HG03575 (cell line): ENCODE results near the gene PDIK1L.

Experiments used
- ATAC-seq: cut with Tn5 transposase; IDR thresholded peaks from one replicate; pipeline ENCODE4 v1.9.1; 2021; ENCODE audit not compliant: unreplicated experiment, insufficient number of reproducible peaks, low FRiP score; ENCODE audit errors: extremely low read depth

PDIK1L gene

DNA sequence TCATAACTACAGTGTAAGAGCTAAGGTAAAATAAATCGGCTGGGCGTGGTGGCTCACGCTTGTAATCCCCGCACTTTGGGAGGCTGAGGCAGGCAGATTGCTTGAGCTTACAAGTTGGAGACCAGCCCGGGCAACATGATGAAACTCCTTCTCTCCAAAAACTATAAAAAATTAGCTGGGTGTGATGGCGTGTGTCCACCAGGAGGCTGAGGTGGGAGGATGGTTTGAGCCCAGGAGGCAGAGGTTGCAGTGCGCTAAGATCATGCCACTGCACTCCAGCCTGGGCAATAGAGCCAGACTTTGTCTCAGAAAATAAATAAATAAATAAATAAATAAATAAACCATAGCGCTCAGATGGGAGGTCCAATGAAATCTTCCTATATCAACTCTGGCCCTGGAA is 30.5 kb downstream of the PDIK1L start:
- no peak for ATAC-seq

- ATAC-seq: no peak
These were observed 33.7 kb downstream of the PDIK1L start for GRCh38 chr1:26145041-26145959.

DNA sequence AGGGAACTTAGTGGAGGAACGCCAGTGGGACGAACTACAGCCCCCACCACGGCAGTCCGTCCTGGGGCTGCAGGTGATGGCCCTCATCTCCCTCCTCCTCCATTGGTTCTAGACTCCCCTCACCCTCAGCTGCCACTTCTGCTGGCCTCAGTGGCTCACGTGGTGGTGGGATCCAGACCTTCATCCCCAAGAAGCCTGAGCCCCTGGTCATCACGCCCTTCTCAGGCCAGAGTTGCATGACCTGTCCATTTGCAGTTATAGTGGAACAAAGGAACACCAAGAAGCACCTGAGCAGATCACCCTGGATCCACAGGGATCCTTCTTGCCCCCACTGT is 34.3 kb downstream of the PDIK1L start:
- no peak for ATAC-seq

GRCh38 chr1:26148887-26149286 is 37.3 kb downstream of the PDIK1L start:
- no peak for ATAC-seq

DNA sequence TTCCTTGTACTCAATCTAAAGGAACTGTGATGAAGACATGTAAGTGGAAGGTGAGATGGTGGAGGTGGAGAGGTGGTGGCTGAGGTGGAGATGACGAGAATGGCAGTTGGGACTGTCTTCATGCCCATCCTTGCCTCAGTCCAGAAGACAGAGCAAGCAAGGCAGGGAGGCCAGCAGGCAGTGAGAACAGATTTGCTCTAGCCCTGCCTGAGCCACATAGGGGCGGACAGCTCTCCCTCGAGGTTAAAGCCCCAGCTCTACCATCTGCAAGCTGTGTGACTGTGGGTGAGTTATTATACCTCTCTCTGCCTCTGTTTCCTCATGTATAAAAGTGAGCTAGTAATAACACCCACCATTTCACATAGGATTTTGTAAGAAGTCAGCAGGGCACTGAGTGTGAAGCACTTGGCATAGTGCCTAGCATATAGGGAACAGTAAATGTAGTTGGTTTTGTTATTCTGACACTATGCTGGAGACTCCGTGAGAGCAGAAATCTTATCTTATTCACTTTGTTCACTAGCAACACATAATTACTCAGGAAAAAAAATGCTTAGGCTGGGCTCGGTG is 42.4 kb downstream of the PDIK1L start:
- ATAC-seq: no peak

- no peak for ATAC-seq
These were observed 43.1 kb downstream of the PDIK1L start for GRCh38 chr1:26154750-26155149.

DNA sequence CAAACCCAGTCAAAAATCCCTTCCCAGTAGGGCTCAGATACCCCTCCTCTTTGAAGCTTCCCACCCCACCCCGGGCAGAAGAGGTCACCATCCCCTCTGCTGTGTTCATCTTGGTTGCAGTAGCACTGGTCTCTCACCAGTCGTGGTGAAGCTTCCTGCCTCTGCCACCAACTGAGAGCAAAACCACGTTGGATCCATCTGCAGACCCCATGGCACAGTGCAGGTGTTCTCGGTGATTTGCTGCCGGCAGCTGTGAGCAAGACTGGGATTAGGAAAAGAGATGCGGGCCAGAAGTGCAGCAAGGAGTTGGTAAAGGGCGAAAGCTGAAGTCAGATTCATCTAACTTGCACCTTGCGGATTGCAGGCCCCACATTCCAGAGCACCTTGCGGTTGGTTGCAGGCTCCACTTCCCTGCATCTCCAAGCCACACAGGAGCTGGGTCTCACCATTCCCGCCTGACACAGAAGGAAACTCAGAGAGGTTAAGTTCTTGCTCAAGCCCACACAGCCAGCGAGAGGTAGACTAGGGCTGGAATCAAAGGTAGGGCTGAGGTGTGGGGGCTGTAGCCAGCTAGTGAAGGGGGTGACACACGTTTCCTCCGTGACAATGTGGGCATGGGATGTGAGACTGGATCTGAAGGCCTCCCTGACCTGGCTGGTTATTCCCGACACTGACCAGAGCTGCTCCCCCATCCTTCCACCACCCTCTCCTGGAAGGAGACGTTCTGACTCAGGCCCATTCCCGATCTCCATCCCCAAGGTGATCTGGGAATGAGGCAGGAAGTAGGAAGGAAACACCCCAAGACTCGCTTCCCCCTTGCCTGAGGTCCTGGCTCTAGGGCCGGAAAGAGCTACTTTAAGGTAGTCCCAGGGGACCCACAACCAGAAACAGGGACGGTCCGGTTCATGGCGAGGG is 44.0 kb downstream of the PDIK1L start:
- no peak for ATAC-seq

DNA sequence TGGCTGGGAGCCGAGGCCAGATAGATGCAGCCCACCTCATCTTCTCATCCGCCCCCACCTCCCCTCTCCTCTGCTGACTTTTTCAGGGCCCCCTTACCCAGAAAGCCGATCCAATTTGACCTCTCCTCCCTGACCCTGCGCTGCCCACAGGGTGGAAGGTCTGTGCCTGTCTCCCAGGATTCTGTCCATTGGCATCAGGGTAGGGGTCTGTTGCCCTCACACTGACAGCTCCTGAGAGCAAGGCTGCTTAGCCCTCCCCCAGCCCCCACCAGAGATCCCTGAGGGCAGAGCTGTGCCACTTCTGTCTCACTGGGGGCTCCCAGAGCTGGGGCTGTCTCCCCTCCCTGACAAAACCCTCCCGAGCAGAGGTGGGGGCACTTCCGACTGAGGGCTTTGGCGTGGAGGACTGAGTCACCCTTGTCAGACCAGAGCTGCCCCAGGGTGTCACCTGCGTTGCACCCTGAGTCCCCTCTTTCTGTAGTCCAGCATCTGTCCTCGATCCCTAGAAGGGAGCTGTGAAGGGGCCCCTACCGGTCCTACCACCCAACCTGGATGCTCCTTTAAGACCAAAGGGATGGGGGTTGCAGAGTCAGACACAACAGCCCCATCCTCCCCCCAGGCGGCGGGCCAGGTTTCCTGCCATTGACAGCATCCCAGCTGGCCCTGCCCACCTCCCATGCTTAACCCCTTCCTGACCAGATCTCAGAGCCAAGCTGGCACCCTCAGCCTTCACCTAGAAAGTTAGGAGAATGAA is 44.8 kb downstream of the PDIK1L start:
- no peak for ATAC-seq

DNA sequence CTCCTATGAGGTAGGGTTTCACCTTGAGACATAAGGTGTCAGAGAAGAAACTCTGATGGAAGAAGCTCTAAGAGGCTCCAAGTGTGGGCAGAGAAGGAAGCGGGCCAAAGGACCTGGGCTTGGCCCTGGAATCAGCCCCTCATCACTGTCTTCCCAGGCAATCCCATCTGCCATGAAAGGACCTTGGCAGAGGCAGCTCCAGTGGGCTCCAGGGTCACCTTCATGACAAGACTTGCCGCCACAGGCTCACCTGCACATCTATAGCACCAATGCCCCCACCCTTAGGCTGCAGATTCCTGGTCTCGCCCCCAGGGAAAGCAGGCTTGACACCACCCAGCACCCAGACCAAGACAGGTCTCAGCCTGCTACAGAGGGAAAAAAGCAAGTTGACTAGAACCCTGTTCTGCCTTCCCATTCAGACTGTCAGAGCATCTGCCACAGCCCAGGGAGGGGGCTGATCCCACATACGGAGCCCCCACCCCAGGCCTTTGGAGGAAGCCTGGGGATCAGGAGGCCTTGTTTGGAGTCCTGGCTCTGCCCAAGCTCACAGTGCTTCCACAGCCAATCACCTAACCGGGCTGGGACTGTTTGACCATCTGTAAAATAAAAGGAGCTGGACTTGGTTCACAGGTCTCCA is 46.8 kb downstream of the PDIK1L start:
- no peak for ATAC-seq

DNA sequence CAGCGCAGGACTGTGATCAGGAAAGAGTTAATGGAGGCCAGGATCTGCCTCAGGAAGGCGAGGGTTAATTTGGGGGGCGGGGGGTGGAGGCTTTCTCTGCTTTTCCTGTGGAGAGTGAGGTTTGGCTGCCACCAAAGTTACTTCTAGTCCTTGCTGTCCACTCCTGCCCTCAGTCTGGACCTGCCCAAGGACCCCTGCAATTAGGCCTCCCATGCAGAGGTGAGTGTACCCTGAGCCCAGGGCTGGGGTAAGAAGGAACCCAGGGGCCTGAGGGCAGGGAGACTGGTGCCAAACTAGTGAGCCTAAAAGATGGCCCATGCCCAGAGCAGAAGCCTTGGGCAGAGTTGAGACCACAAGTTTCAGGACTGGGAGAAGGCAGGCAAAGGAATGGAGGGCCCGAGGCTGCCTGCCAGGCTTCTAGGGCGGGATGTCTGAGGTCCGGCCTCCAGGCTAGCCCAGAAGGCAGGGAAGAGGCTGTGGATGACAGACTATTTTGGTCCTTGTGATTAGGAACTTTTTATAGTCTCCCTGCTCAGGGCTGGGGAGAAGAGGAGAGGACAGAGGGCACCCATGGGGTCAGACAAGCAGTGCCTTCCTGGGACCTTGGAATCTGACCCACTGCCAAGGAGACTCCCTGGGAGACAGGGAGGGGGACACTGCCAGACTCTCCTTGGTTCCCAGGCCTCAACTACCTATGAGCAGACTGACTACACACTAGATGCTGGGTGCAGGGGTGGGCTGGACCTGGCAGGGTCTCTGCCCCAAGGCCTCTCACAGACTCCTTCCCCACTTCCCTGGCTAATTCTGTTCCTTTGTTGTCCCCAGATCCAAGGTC is 47.5 kb downstream of the PDIK1L start, which contains the start of gene FAM110D:
Gene FAM110D (plus strand): TSS at position 172 of the 835 bp plus-strand sequence. CDS start 2,213 bp downstream, outside the sequence.
- ATAC-seq: no peak

GRCh38 chr1:26159743-26160039 is 48.1 kb downstream of the PDIK1L start:
- no peak for ATAC-seq

- ATAC-seq: no peak
These were observed 49.1 kb downstream of the PDIK1L start for GRCh38 chr1:26160527-26161414.

DNA sequence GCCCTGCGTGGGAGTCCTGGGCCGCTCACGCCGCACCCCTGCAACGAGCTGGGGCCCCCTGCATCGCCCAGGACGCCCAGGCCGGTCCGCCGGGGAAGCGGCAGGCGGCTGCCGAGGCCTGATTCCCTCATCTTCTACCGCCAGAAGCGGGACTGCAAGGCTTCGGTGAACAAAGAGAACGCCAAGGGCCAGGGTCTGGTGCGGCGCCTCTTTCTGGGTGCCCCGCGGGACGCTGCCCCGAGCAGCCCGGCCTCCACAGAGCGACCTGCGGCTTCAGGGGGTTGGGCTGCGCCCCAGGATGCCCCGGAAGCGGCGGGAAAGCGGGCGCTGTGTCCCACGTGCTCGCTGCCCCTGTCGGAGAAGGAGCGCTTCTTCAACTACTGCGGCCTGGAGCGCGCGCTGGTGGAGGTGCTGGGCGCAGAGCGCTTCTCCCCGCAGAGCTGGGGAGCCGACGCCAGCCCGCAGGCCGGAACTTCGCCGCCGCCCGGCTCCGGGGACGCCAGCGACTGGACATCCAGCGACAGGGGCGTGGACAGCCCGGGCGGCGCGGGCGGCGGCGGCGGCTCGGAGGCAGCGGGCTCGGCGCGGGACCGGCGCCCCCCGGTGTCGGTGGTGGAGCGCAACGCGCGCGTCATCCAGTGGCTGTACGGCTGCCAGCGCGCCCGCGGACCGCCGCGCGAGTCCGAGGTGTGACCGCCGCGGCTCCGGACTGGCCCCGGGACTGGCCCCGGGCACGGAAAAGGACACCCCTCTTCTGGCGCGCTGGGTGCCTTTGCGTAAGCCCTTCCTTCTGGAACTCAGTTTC is 50.0 kb downstream of the PDIK1L start:
- ATAC-seq: no peak

DNA sequence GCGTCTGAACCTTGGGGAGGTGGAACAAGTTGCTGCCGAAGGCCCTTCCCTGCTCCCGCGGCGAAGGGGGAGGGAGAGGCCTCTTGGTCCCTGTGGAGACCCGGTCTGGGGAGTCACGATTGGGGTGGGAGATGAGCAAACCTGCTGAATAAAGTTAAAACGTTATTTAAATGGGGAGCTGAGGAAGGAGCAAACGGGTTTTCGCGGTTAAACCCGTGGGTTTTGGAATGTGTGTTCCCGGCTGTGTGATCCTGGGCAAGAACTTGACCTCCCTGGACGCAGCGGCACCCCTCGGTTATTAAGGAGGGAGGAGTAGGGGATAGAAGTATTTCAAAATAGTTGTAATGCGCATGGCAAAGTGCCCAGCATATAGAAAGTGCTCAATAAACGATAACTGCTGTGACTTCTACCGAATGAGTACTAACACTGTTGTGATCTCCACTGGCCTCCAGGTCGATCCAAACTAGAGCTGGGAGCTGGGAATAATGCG is 50.6 kb downstream of the PDIK1L start:
- no peak for ATAC-seq

DNA sequence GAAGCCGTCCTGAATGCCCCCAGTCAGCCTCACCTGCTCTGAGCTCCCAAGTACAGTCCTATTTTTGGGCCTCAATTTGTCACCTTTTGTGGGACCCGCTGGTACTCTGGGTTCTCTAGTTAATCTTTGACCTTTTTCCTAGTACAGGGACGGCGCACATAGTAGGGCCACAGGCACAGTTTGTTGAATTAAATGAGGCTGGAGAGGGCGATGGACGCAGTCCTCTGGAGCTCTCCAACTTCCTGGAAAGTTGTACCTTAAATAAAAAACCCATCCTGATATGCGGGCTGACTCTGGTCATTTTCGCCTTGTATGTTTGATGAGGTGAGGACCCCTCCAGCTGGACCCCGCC is 52.0 kb downstream of the PDIK1L start:
- ATAC-seq: no peak
